Endothelial cell of umbilical vein (primary cell): Measurements from ENCODE around the gene OR12D1.

Source experiments
- CTCF ChIP-seq, 2 donors: IDR thresholded peaks; 1 replicate in 1 of 2; 2 replicates in 1 of 2; pipeline ENCODE4 v1.5.1; 2011; ENCODE audit warnings: low read length in 2 of 2, mild to moderate bottlenecking in 2 of 2, moderate library complexity in 2 of 2, control low read depth in 1 of 2, inconsistent platforms in 1 of 2, low read depth in 1 of 2; ENCODE audit not compliant: insufficient read depth in 1 of 2; ENCODE audit errors: extremely low read depth in 1 of 2
- EZH2 ChIP-seq: IDR thresholded peaks from 2 replicates; pipeline ENCODE4 v1.6.1; 2012; ENCODE audit warnings: borderline replicate concordance, low read depth, mild to moderate bottlenecking, moderate library complexity, low read length, inconsistent platforms; ENCODE audit not compliant: severe bottlenecking
- GATA2 ChIP-seq: IDR thresholded peaks from 2 replicates; pipeline ENCODE4 v1.7.0; 2011; ENCODE audit warnings: low read depth, mild to moderate bottlenecking, moderate library complexity, mixed read lengths, low read length; ENCODE audit not compliant: insufficient read length, insufficient read depth
- JUN ChIP-seq: IDR thresholded peaks from 2 replicates; pipeline ENCODE4 v1.6.1; 2011; ENCODE audit warnings: borderline replicate concordance, low read depth; ENCODE audit not compliant: insufficient read length, insufficient read depth
- MAX ChIP-seq: IDR thresholded peaks from 2 replicates; pipeline ENCODE4 v1.6.1; 2011; ENCODE audit not compliant: insufficient read depth, insufficient read length
- MYC ChIP-seq: IDR thresholded peaks from one replicate; pipeline ENCODE4 v1.6.1; 2011; ENCODE audit warnings: mild to moderate bottlenecking, low read depth, low read length
- POLR2A ChIP-seq: IDR thresholded peaks from 2 replicates; pipeline ENCODE4 v1.6.1; 2012; ENCODE audit warnings: low read depth, mild to moderate bottlenecking, control low read depth, low read length
- POLR2AphosphoS5 ChIP-seq: IDR thresholded peaks from 2 replicates; pipeline ENCODE4 v1.6.1; 2012; ENCODE audit warnings: low read depth, mild to moderate bottlenecking, control low read depth, low read length, moderate library complexity; ENCODE audit not compliant: insufficient read depth

GRCh38 chr6:29451471-29452193, 36.9 kb downstream of the OR12D1 start:
- no peak for TF ChIP-seq POLR2A
- TF ChIP-seq CTCF (IDR thresholded peaks at IDR 0.05; ENCODE audit: extremely low read depth in 1 of 2, insufficient read depth in 1 of 2, low read depth in 1 of 2, low read length in 2 of 2) = no peak
- no peak for TF ChIP-seq EZH2
- TF ChIP-seq MYC = no peak
- TF ChIP-seq MAX = no peak
- TF ChIP-seq POLR2AphosphoS5 = no peak
- TF ChIP-seq JUN = no peak
- TF ChIP-seq GATA2 = no peak
